CD4-positive, alpha-beta T cell treated with Interleukin-10 for 1 hour (primary cell): Measurements from ENCODE around the gene ITGB8.
A peak's percentile ranks its signal among the peaks of the same experiment; 100 is the strongest.

Experiments
- DNase-seq: peaks from one replicate; pipeline ENCODE4 v3.0.0-alpha.2; 2020

The ITGB8 gene

DNA sequence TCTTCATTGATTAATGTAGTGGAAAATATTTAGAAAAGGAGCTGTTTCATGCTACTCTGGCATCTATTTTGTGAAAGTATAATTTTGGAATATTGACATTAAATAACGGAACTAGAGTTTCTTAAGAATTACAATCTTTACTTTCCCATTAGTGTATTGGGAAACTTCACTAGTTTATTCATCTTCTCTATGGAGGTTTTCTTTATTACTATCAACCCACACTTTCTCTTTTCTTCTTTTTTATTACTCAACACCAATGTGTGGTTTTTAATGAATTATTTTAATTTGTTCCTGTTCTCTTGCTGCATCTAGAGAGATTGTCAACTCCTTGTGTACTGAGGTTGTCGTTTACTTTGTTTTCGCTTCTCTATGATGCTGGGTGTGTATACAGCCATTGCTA lies 20.4 kb upstream of the ITGB8 start:
- DNase-seq: no peak

DNA sequence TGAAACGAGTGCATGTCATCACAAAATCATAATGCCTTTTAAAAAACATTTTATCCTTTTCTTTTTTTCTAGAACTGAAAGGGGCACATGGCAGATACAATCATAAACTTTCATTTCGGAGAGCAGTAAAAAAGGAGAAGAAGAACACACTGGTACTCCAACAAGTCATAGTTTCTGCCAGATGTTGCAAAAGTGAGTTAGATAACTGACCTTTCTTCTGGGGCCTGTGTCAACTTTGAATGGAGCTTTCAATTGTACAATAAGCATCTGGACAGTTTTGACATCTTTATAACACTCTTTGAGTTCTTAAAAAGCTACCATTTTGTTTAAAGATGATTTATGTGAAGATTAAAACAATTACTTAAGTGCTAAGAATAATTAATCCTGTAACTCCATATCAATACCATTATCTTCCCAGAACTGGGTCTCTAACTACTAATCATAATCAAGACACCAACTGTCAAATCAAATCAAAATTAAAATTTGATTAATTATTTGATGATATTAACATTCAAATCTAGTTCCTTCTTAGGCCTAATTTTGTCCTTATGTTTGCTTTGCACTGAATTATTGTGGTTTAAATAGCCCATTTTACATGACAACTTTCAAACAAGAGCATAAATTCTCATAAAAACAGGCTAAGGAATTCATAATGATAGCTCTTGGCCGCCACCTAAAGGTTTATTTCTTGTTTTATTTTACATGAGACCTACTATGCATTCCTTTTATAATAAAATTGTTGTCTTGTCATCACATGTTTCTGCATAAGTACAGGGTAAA lies 19.5 kb upstream of the ITGB8 start:
- DNase-seq: peak; percentile 12

DNA sequence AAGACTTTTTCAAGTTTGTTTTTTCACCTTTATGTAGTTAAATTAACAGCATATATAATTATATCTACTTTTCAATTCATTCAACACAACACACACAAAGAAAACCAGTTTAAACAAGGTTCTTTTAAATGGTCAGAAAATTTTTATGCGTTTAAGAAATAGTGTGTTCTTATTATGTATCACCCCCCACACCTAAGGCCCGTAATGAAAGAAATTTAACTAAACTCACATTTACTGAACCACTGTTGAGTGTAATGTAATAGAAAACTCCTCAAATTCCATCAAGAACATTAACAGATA lies 19.0 kb upstream of the ITGB8 start:
- no peak for DNase-seq

DNA sequence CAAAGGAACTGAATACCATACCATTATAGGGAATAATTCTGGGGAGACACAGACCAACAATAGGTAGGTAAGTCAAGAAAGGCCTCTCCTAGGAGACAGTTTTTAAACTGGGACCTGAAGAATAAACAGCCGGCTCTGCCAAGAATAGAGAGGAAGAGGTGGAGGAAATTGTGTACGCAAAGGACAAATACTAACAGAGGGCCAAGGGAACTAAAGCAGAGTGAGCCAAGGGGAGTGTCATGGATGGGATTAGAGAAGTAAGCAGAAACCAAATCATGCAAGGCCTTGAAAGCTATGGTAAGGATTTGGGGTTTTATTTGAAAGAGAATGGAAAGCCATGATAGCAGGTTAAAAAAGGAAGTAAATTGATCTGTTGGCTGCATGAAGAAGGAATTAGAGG lies 18.1 kb upstream of the ITGB8 start:
- no peak for DNase-seq

DNA sequence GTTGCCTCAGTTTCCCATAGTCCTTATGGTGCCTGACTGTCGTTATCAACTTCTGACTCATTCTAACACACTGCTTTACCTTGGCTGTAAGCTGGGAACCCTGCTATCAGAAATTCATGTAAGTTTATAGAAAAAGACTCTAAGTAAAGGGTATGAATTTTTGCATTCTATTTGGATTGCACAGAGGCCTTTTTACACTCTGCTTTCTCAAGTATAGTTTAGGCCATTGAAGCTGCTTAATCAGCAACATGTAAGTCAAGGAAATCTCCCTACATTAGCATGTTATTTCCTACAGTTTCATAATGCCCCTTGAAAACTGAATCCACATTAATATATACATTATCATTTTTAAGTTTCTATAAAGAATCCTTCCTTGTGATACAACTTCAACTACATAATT lies 17.1 kb upstream of the ITGB8 start:
- no peak for DNase-seq

DNA sequence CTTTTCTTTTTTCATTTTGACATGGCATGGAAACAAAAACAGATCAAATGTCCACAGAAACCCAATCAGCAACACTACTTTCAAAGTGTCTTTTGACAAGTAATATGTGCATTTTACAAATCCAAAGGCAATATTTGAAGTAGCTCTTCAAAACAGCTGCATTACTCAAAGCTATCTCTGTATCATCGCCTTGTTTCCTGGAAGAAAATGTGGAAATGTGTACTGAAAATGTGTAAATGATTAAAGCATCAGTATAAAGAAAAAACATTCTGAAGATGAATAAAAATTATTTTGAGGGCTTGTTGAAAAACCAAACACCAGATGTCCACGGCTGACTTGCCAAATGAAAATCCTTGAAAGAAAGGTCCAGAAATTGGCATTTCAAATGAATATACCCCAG lies 16.5 kb upstream of the ITGB8 start:
- DNase-seq: no peak

DNA sequence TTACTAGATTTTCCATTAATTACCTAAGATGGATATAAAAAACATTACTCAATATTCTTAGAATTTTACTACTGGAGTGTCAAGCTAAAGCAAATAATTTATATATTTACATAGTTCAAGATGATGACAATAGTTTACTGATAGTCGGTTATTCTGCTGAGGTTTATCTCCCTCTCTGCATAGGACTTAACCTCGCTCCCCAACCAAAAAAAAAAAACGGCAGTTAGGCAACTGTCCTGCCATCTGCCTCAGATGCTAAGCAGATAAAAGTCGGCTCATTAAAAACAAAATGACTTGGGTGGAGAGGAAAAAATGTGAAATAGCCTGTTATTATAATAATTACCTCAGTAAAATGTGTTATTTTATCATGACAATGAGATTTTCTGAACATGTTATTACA lies 14.0 kb upstream of the ITGB8 start:
- no peak for DNase-seq

DNA sequence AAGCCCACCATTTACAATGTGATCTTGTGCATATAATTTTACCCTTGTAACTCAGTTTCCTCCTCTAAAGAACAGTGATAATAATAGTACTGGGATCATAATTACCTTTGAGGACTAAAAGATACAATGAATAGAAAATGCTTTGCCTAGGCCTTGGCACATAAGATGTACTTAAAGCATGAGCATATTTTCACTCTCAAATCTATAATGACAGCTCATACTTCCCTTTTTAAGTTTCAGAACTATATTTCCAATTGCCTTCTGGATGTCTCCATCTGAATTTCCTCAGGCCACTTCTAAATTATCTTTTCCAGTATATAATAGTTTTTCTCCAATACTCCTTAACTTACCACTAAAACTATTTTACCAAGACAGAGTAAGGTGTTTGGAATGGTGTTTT lies 13.3 kb upstream of the ITGB8 start:
- DNase-seq: no peak

DNA sequence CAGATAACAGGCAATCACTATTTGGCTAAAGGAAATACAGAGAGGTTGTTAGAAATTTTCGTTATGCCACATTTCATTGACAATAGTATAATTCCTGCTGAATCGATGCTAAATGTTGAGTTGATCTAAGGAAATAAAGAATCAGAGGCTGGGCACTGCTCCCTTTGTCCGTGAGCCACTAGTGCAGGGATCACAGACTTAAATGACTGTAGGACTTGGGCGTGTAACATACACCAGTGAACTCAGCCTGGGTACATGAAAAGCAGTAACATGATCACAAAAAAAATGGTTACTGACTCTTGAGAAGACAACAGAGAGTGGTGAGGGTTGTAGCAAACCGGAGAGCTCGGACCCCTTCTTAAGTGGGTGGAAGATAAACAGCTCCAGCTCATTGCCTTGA lies 11.8 kb upstream of the ITGB8 start:
- no peak for DNase-seq

DNA sequence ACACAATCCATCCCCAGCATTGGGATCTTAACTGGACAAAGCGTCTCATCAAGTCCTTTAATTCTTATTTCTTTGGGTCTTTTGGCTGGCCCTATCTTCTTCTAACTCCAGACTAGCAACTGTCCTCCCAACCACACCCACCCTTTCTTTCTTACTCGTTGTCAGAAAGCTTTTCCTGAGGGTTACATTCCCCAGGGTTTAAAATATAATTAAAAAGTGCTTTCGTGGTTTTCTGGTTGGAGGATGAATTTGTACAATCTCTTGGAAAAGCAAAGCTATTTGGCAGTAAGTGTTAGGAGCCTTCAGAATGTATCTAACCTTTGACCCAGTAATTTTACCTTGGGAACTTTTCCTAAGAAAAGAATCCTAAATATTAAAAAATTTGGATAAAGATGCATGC lies 10.4 kb upstream of the ITGB8 start:
- no peak for DNase-seq

DNA sequence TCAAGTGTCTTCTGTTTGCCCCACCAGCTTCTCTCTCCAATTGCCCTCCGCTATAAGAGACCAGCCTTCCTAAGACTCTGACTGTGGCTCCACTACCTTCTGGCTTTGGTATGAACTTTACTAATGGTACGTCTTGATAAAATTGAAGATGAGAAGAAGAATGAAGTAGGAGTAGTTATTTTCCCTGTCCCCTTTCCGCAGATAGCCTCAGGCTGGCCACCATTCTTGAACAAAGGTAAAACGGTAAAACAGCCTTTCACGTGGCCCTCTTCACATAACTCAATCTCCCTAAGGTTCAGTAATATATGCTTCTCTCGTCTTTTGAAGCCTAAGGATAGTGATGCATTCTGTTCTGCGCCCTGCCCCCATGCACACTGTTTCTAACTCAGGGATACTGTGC lies 9.9 kb upstream of the ITGB8 start:
- no peak for DNase-seq

DNA sequence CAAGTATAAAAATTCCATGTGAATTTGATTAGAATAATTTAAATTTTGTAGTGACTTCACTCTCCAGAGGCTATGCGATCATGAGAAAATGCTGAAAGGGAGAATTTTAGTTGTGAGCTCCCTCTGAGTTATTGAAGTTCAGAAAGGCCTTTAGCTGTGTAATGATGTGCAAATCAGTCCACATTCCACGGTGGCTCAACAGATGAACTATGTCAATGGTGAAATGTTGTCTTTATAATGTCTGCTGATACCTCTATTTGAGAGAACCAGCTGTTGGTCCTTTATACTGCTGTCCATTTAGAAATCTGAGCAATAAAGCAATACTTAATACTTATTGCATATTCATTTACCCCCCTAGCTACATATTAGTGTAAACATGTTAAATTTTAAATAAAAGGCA lies 7.1 kb upstream of the ITGB8 start:
- no peak for DNase-seq

DNA sequence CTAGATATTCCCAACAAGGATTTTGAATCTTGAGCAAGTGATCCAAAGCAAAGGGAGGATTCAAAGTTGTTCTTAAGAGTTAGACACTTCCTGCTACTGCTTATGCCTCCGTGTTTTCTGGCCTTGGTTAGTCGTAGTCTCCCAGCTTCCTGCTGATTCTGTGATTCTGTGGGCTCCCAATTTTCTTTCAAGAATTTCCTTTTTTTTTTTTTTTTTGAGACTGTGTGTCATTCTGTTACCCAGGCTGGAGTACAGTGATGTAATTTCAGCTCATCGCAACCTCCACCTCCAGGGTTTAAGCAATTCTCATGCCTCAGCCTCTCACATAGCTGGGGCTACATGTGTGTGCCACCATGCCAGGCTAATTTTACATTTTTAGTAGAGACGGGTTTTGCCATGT lies 4.4 kb upstream of the ITGB8 start:
- no peak for DNase-seq

DNA sequence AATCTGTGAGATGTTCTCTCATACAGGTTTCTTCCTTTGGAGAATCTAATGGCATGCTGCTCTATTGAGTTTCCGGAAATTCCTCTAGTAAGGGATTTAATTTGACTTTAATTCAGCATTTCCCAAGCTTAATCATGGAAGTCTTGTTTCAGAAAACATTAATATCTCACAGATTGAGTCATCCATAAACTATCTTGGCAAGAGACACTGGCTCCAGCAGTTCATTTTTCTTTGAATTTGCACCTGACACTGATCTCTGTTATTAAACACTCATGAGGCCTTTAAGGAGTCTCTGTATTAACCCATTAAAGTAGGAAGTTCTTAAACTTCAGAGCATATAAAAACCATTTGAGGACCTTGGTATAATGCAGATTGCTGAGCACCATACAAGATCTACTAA lies 3.6 kb upstream of the ITGB8 start:
- DNase-seq: no peak

DNA sequence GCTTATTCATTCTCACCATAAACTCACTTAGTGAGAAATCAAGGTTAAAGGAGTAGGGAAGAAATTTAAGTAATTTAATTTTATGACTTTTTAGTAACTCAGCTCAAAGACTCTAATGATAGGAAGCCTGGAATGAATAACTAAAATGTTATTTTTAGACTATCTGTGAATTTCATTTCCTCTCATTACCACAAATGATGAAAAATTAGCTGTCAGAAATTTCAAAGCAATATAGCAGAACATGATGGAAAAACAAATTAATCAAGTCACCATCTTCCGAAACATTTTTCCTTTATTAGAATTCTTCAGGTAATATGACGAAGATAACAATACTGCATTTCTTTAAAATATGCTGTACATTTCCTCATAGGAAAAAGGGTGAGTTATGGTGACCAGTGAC lies 2.7 kb upstream of the ITGB8 start:
- DNase-seq: no peak

DNA sequence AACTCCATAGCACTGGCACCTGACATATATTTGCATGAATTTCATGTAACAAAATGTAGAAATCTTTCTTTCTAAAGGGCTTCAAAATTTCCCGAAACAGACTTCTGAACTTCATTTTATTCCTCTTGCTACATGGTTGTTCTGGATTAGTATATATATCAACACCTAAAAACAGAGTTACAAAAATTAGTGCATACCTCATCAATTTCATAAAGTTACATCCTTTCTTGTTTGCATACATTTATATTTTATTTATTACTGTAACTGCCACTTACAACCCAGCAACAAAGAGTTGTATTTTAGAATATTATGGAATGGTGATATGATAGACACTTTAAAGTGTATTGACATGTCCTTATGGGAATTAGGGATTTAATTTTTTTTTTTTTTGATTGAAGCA lies 2.0 kb upstream of the ITGB8 start:
- DNase-seq: no peak

DNA sequence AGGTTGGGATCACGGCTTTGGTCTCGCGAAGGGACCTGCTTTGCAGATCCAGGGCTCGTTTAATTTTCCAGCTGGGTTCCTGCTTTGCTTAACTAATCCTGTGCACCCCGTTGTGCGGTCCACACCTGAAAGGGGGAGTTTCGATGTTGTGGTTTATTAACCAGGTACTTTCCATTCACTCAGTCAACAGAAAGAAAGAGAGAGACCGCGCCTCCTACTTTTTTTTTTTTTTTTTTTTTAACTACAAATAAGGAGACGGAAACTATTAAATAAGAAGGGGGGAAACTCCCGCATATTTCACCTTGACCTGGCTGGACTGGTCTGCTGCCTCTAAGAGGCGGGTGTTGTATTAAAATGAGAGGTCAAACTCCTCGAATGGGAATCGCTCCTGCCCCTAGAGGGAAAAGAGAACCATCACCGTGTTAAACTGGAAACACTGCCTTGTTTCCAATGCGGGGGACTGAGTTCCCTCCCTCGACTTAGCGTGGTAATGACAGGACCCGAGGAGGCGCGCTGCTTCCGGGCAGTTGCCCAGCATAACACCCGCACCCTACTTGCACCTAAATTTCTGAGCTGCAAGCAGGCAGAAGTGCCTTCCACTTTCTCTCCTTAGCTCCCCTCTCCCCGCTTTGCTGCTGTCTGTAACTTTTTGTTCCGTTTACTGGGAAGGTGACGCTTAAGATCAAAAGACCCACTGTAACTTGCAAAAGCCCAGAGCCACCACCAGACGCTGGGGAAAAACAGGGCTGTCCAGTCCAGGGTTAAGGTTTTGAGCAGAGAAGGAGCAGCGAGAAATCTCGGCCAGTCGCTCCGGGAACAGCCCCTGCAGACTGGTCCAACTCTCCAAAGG lies 1.1 kb upstream of the ITGB8 start:
- DNase-seq: no peak

DNA sequence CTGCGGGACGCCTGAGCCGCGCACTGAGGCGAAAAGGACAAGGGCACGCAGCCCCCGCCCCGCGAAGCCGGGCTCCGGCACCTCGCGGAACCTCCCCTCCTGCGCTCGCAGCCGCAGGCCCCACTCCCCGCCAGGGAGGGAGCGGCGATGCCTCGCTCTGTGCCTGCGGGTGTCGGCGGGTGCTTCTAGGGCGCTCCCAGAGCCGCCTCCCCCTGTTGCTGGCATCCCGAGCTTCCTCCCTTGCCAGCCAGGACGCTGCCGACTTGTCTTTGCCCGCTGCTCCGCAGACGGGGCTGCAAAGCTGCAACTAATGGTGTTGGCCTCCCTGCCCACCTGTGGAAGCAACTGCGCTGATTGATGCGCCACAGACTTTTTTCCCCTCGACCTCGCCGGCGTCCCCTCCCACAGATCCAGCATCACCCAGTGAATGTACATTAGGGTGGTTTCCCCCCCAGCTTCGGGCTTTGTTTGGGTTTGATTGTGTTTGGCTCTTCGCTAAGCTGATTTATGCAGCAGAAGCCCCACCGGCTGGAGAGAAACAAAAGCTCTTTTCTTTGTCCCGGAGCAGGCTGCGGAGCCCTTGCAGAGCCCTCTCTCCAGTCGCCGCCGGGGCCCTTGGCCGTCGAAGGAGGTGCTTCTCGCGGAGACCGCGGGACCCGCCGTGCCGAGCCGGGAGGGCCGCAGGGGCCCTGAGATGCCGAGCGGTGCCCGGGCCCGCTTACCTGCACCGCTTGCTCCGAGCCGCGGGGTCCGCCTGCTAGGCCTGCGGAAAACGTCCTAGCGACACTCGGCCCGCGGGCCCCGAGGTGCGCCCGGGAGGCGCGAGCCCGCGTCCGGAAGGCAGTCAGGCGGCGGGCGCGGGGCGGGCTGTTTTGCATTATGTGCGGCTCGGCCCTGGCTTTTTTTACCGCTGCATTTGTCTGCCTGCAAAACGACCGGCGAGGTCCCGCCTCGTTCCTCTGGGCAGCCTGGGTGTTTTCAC lies 519 bp downstream of the ITGB8 start:
- no peak for DNase-seq

DNA sequence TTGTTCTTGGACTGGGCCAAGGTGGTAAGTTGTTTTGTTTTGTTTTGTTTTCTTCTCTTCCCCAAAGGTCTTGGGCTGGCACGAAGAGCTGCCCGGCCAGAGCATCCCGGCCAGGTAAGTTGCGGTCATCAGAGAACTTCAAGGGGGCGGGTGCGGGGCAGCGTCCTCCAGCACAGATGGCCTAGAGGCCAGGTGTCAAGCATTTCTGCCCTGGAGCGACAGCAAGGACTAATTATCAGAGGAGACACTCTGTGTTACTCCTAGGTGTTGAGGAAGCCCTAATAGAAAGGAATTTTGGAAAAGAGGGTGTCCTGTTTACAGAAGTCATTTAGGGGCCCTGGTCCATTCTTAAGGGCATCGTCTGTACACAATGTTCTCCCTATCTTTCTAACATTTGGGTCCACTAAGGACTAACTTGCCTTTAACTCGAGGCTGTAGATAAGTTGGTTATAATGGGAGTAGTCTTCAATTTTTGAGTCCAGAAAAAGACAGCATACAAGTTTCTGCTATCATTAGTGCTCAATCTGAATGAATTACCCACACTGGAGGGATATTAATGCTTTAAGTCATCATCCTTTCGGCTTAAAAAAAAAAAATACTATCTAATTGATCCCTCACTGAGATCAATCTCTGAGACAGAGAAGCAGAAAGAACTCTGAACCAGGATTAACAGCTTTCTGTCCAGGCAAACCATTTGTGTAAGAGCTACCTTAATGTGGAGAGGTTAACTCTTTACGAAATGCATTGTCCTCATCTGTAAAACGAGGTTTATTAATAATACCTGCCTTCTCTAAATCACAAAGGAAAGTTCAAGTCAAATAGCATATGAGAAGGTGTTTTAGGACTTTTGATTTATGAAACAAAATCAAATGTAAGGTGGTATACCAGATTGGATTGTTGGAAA lies 1.5 kb downstream of the ITGB8 start:
- DNase-seq: no peak

DNA sequence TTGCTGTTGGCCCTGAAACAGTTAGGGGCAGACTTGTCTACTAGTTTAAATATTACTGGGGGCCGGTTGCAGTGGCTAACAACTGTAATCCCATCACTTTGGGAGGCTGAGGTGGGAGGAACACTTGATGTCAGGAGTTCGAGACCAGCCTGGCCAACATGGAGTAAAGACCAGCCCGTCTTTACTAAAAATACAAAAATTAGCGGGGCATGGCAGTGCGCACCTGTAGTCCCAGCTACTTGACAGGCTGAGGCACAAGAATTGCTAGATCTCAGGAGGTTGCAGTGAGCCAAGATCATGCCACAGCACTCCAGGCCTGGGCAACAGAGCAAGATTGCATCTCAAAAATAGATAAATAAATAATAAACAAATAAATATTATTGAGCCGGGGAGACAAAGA lies 7.6 kb downstream of the ITGB8 start:
- no peak for DNase-seq

DNA sequence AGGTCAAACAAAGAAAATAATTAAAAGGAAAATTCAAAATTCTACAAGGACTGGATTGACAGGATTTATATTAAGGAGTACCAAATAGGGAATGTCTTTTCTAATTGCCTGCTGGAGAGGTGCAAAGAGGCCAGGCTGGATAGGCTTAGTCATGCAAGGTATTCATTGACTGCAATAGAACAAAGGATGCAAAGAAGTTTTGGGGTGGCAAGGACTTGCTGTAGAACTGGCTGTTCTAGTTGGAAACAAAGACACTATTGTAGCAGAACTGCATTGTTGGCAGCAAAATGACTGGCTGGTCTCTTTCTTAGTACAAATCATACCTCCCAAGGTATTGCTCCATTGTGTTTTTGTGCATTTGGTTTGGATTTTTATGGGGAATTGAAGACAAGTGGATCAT lies 10.1 kb downstream of the ITGB8 start:
- no peak for DNase-seq

DNA sequence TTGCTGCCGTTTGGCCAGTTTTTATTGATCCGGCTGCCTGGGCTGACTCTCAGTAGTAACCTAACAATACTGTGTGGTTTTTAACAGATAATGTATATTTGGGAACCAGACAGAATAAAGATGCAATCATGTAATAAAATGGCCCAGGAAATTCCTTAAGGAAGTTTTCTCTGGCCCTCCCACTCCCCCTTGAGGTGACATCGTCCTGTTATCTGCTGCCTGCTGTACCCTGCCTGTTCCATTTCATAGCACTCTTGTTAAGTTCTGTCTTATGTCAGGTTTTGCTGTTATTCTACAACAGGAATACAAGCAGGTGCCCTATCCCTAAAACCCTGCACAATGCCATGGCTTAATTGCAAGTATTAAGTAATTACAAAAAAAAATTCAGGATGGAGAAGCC lies 12.5 kb downstream of the ITGB8 start:
- no peak for DNase-seq

DNA sequence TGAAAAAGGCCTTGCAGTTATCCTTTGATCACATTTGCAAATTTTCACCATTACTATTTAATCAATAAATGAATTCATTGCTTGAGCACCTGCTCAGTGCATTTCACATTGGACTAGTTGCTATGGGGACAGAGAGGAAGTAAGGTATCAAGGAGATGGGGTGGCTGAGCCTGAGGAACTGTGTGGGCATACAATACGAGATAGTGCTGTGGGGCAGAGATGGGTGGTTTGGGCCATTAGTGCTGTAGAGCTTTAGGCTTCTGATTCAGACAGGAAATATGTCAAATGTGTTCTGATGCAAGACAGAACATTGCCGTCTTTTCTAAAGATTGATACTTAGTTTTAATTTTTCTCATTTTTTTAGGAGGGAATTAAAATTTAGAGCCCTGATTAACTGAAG lies 13.2 kb downstream of the ITGB8 start:
- DNase-seq: no peak
